Effector memory CD4-positive, alpha-beta T cell (primary cell): ENCODE results near the gene MYH9.
"Not testable (repeated sequence)": the region's sequence is repeated elsewhere in the genome, so short reads cannot be mapped to it uniquely, and the experiment has no call there.

Experiments used
- DNase-seq, 3 donors: peaks; one replicate each; pipeline ENCODE4 v3.0.0-alpha.2; 2020
- H3K27ac ChIP-seq: 2 replicates; pipeline ENCODE4 v1.7.0; 2013; ENCODE audit warnings: mild to moderate bottlenecking, low read length, moderate library complexity; ENCODE audit not compliant: insufficient read depth, poor library complexity, severe bottlenecking
- H3K27me3 ChIP-seq: replicated peaks from 2 replicates; pipeline ENCODE4 v1.7.0; 2013; ENCODE audit warnings: mild to moderate bottlenecking, low read length; ENCODE audit not compliant: insufficient read depth, control insufficient read depth, poor library complexity, severe bottlenecking
- H3K36me3 ChIP-seq: 2 replicates; pipeline ENCODE4 v1.7.0; 2013; ENCODE audit warnings: mild to moderate bottlenecking, low read length, moderate library complexity; ENCODE audit not compliant: control insufficient read depth, insufficient read depth
- H3K4me1 ChIP-seq: 2 replicates; pipeline ENCODE4 v1.7.0; 2013; ENCODE audit warnings: low read length, mild to moderate bottlenecking; ENCODE audit not compliant: control insufficient read depth, insufficient read depth, poor library complexity, severe bottlenecking
- H3K4me3 ChIP-seq: 2 replicates; pipeline ENCODE4 v1.7.0; 2013; ENCODE audit warnings: low read length, low read depth, mild to moderate bottlenecking; ENCODE audit not compliant: insufficient read depth, poor library complexity, severe bottlenecking
- H3K9me3 ChIP-seq: 2 replicates; pipeline ENCODE4 v1.7.0; 2013; ENCODE audit warnings: mild to moderate bottlenecking, low read length, moderate library complexity; ENCODE audit not compliant: control insufficient read depth
- total RNA-seq, 3 donors: gene quantifications; one replicate each; lab custom pipeline; 2026; lab: John Stamatoyannopoulos, UW

The MYH9 gene
- total RNA-seq = 2,518 to 2,943 (median 2,616) reads per million in 3 donors

DNA sequence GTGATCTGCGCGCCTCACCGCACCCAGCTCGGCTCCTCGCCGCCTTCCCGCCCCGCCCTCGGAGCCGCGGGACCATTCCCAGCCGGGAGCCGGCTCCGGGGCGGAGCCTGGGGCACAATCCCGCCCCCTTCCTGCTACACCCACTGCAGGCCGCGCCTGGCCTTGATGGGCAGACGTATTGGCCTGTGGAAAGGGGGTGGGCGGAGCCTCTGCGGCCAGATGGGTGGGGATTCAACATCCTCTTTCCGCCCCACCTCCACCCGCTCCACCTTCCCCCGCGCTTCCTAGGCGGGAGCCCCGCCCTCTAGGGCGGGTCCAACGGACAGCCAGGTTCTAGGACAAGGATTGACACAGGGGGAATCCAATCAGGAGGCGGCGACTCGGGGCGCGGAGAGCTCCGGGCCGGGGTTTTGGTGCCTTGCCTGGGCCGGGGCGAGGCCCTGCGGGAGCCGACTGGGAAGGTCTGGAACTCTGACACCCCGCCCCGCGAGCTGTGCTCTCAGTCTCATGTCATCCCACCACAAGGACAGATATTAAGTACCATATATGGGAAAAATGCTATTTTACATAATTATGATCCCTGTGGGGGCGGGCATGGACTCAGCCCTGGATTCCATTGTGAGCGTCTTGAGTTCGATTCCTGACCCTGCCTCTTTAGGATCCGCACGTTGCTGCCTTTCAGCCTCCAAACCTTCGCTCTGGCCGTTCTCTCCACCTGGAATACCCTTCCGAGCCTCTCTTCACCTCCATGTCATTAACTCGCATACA is at the start of gene MYH9:
Gene MYH9, minus strand, starts transcription at position 9 of the 768 bp plus-strand sequence. CDS start 38,731 bp downstream, outside the sequence.
- H3K27ac ChIP-seq = peak within 1 kb of the TSS; percentile 88
- H3K4me1 ChIP-seq = peaks cover 24% of the 10 kb centered on the region
- no peaks in the 10 kb centered on the region for H3K27me3 ChIP-seq
- H3K4me3 ChIP-seq = peak within 1 kb of the TSS; percentile 92
- peak; percentile 99 for DNase-seq
- H3K9me3 ChIP-seq = no peaks in the 10 kb centered on the region
- H3K36me3 ChIP-seq = peaks cover 3% of the 10 kb centered on the region

DNA sequence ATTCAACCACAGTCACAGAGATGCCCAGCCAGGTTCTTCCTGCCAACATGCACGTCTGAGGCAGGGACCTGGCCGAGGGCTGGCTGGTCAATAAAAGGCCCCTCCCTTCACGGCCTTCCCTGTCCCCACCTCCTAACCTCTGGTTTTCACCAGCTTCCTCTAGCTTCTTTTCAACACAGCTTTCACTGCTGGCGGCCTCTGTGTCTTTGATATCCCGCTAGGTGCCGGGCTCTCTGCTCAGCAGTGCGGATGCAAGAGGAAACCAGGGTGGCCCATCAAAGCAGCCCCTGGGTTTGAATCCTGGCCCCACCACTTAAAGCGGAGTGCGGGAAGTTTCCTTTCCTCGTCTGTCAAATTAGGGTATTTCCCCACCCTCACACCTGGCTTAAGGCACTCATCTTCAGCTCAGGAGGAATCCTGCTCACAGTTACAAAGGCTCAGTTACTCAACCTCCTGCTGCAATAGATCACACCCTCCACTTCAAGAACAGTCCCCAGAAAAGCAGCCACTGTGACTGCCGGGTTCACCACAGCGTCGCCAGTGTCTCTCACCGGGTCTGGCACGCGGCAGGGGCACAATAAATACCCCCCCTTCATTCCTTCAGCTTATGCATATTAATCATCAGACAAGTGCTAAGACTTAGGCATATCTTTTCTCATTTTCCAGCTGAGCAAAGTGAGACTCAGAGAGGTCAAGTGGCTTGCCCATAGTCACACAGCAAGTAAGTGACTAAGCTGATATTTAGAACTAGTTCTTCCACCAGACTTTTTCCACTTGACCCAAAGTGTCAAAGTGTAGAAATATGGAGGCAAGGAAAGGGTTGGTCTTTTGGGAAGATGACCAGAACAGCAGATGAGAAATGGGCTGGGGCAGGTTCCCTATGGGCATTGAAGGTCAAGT is 48.0 kb upstream of the MYH9 start:
- Histone ChIP-seq H3K4me3 (no peak overlapping the region), H3K4me1 (peaks cover 16% of the 10 kb centered on the region), H3K27me3 (no peaks in the 10 kb centered on the region), H3K9me3 (no peaks in the 10 kb centered on the region), H3K36me3 (no peaks in the 10 kb centered on the region), H3K27ac (peak overlapping the region; percentile 29)
- DNase-seq = peak; percentile 60 to 79 (median 70)

DNA sequence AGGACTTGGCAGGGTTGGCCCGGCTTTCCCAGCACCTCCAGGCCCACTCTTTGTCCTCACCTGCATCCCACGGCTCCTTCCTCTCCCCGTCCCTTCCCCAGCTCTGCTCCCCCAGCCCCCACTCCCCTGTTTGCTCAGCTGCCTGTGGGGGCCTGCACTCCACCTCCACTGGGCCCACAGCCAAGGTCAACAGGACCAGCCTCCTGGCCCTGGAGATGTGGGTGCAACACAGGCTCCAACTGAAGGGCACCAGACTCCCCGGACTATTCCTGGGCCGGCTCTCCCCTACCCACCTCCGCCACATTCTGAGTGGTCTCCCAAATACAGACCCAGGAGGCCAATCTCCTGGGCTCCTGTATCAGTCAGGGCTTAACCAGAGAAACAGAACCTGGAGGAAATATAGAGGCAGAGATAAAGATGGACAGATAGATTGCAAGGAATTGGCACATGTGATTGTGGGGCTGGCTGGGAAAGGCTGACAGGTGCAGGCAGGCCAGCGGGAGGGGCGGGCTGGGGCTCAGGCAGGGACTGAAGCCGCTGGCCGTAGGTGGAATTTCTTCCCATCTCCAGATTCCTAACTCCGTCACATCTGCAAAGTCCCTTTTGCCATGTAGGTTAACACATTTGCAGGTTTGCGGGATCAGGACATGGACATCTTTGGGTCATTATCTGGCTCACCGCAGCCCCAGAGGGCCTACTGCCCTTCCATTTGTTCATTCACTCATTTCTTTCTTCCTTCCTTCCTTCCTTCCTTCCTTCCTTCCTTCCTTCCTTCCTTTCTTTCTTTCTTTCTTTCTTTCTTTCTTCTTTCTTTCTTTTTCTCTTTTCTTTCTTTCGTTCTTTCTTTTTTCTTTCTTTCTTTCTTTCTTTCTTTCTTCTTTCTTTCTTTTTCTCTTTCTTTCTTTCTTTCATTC is 45.8 kb upstream of the MYH9 start:
- no peaks in the 10 kb centered on the region for H3K27me3 ChIP-seq
- H3K36me3 ChIP-seq = no peaks in the 10 kb centered on the region
- no peaks in the 10 kb centered on the region for H3K9me3 ChIP-seq
- no peak overlapping the region for H3K27ac ChIP-seq
- no peak overlapping the region for H3K4me3 ChIP-seq
- DNase-seq = no peak
- H3K4me1 ChIP-seq = peaks cover 16% of the 10 kb centered on the region

DNA sequence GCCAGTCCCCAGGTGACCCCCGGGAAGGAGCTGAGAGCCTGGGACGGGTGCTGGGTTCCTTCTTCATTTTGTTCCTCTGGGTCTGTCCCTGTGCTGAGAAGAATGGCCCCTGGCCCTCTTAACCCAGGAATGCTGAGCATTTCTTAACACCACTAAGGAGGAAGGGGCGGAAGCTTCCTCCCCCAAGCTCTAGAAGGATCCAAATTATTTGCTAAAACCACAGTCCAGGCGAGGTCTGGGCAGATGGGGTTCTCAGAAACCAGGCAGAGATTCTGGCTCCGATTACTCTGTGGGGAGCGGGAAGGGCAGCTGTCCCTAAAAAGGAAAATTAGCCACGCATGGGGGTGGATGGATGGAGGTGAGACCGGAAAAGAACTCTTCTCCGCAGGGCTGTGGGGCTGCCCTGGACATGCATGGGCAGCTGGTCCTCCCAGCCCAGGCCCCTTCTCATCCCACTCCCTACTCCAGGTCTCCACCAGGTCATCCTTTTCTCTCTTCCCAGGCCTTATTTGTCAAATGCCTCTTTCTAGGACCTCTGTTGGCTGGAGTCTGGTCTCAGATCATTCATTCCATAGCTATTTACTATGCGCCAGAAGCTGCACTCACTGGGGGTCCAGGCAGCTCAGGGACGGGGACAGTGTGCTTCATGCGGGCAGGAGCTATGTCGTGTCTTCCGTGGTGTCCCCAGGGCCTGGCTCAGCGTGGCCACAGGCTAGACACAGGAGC is 45.0 kb upstream of the MYH9 start:
- Histone ChIP-seq H3K27ac (no peak overlapping the region), H3K27me3 (no peaks in the 10 kb centered on the region), H3K4me3 (no peak overlapping the region), H3K4me1 (peaks cover 16% of the 10 kb centered on the region), H3K9me3 (no peaks in the 10 kb centered on the region), H3K36me3 (no peaks in the 10 kb centered on the region)
- DNase-seq = no peak

DNA sequence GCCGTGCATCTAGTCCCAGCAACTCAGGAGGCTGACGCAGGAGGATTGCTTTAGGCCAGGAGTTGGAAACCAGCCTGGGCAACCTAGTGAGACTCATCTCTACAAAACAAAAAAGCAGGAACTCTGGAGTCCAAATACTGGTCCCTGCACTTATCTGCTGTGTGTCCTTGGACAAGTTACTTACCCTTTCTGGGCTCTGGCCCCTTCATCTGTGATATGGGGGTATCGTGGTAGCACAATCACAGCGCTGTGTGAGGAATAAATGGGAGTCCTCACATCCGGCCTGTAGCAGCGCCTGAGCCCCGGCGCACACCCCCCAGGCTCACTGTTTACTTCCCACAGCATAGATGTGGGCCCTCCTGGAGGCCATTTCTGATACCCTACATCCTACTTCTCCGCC is 44.2 kb upstream of the MYH9 start:
- no peaks in the 10 kb centered on the region for H3K9me3 ChIP-seq
- H3K4me1 ChIP-seq = peaks cover 16% of the 10 kb centered on the region
- DNase-seq = no peak
- H3K4me3 ChIP-seq = no peak overlapping the region
- no peaks in the 10 kb centered on the region for H3K36me3 ChIP-seq
- no peak overlapping the region for H3K27ac ChIP-seq
- no peaks in the 10 kb centered on the region for H3K27me3 ChIP-seq

DNA sequence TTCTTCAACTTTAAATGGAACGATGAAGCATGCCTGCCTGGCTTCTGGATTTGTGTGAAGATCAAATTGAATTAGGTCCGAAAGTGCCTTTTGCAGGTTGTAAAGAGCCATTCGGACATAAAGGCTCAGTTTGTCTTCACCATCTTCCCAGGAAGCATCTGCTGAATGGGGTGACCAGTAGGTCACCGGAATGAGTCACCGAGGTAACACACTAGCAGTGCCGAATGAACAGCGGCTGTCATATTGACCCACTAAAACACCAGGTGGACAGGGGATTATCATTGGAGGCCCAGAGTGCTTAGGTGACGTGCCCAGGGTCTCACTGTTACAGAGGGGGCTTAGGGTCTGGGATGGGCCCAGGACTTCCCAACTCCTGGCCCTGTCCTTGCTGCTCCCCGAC is 43.1 kb upstream of the MYH9 start:
- Histone ChIP-seq H3K27me3 (no peaks in the 10 kb centered on the region), H3K4me1 (peaks cover 6% of the 10 kb centered on the region), H3K27ac (no peak overlapping the region), H3K36me3 (no peaks in the 10 kb centered on the region), H3K4me3 (no peak overlapping the region), H3K9me3 (no peaks in the 10 kb centered on the region)
- DNase-seq = no peak

DNA sequence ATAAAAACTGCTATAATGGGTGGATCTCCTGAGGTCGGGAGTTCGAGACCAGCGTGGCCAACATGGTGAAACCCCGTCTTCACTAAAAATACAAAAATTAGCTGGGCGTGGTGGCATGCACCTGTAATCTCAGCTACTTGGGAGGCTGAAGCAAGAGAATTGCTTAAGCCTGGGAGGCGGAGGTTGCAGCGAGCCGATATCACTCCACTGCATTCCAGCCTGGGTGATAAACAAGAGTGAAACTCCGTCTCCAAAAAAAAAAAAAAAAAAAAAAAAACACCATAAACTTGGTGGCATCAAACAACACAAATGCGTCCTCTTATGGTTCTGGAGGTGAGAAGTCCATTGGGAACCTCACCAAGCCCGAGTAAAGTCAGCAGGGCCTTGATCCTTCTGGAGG is 40.2 kb upstream of the MYH9 start:
- not testable (repeated sequence) for H3K36me3 ChIP-seq, H3K4me3 ChIP-seq, H3K27me3 ChIP-seq, H3K4me1 ChIP-seq, DNase-seq, H3K9me3 ChIP-seq, H3K27ac ChIP-seq

DNA sequence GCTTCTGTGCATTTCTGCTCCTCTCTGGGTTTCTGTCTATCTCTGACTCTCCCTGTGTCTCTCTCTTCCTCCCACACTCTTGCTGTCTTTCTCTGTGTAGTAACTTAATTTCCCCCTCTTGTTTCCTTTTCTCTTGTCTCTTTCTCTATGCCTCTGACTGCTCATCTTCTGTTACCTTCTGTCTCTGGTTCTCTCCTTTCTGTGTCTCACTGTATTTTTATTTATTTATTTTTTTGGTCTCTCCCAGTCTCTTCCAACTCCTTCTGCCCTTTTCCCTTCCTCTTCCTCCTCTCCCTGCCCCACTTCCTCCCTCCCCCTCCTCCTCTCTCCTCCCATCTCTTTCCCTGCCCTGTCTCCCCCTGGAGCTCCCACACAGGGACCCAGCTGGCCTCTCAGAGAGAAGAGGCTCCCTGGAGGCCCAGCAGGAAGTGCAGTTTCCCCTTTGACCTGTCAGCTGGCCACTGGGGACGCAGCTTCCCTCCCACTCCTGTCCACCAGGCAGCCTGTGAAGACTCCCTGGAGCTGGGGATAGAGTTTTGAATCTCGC is 38.3 kb upstream of the MYH9 start:
- Histone ChIP-seq H3K27me3 (no peaks in the 10 kb centered on the region), H3K27ac (no peak overlapping the region), H3K4me1 (no peaks in the 10 kb centered on the region), H3K36me3 (no peaks in the 10 kb centered on the region), H3K4me3 (no peak overlapping the region), H3K9me3 (no peaks in the 10 kb centered on the region)
- DNase-seq = no peak
